HG02759 (cell line): ENCODE data around the gene ABCG2.
"Not testable (repeated sequence)": the region's sequence is repeated elsewhere in the genome, so short reads cannot be mapped to it uniquely, and the experiment has no call there.

Experiments used
- ATAC-seq: cut with Tn5 transposase; IDR thresholded peaks from one replicate; pipeline ENCODE4 v1.9.1; 2021; ENCODE audit warnings: mild to moderate bottlenecking, moderate library complexity; ENCODE audit not compliant: unreplicated experiment

The ABCG2 gene

DNA sequence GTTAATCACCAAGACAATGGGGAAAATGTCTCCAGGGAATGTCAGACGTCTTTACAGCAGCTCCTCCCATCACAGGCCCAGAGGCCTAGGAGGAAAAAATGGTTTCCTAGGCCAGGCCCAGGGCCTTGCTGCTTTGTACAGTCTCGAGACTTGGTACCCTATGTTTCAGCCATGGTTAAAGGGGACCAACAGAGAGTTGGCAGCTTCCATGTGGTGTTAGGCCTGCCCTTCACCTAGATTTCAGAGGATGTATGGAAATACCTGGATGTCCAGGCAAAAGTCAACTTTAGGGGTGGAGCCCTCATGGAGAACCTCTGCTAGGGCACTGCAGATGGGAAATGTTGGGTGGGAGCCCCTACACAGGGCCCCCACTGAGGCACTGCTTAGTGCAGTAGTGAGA, 38.5 kb downstream of the ABCG2 start:
- ATAC-seq, result no peak

DNA sequence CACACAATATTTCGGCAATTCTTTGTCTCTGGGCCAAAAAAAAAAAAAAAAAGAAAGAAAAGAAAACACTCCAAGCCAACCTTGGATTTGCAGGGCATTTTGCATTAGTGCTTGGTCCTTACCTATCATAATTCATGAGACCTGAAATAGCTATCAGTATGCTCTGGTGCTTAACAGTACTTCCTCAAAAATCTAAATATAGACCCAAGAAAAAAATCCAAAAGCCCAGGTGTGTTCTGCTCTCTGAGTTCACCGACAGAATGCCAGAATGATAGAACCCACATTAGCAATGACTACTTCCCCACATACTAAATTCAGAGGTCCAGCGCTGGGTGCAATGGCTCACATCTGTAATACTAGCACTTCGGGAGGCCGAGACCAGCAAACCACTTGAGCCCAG, 42.9 kb downstream of the ABCG2 start:
- no peak for ATAC-seq

DNA sequence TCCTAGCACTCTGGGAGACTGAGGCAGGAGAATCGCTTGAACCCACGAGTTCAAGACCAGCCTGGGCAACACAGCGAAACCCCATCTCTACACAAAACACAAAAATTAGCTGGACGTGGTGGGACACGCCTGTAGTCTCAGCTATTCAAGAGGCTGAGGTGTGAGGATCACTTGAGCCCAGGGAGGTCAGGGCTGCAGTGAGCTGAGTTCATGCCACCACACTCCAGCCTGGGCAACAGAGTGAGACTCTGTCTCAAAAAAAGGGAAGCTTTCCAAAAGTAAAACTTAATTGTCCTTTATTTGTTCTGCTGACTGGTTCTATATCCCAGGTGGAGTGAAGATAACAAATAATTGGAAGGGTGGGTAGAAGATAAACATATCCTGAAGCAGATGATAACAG, 45.6 kb downstream of the ABCG2 start:
- no peak for ATAC-seq

- no peak for ATAC-seq
Measured at GRCh38 chr4:88110826-88111225, 47.6 kb downstream of the ABCG2 start.

DNA sequence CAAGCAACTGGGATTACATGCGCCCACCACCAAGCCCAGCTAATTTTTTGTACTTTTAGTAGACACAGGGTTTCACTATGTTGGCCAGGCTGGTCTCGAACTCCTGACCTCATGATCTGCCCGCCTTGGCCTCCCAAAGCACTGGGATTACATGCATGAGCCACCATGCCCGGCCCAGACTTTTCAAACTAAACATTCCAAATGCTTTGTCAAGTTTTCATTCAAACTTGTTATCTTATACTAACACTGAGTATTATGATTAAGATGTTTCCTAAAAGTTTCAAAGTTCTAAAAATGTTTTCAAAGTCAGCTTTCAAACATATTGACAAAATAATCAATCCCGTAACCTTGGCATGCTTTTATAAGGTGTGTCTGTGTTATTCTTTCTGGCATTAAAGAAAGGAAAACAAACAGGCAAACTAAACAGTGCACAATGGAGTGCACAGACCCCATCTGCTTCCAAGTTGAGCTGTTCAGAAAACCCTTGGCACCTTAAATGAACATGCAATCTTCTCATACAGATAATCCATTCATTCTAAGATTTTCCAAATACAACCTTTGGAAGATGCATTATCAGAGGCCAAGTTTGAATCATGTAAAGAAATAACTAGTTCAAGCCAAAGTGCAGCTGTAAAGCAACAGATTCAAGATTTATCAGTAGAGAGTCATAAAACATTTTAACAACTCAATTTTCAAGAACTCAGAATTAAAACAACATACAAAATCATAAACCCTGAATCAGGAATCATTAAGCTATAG, 49.1 kb downstream of the ABCG2 start:
- ATAC-seq, result no peak

DNA sequence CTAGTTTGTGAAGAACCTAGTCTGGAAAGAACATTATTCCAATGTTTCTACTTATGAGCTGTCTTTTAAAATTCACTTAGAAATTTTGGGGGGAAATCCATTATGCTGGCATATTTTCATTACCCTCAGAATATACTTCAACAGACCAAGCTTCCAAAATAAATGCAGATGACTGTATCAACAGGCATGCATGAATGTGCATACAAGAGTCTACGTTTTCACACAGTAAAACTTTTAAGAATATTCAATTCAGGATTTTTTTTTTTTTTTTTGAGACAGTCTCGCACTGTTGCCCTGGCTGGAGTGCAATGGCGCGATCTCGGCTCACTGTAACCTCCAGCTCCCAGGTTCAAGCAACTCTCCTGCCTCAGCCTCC, 49.7 kb downstream of the ABCG2 start:
- ATAC-seq, result no peak

GRCh38 chr4:88108108-88108465, 50.4 kb downstream of the ABCG2 start:
- not testable (repeated sequence) for ATAC-seq

- no peak for ATAC-seq
Measured at GRCh38 chr4:88107406-88108107, 50.9 kb downstream of the ABCG2 start.

DNA sequence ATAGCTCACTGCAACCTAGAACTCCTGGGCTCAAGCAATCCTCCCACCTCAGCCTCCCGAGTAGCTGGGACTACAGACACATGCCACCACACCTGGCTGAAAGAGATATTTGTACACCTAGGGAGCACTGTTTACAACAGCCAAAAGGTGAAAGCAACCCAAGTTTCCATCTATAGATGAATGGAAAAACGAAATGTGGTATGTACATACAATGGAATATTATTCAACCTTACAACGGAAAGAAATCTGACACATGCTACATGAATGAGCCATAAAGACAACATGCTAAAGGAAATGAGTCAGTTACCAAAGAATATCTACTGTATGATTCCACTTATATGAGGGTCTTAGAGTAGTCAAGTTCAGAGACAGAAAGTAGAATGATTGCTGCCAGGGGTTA, 52.2 kb downstream of the ABCG2 start:
- no peak for ATAC-seq

DNA sequence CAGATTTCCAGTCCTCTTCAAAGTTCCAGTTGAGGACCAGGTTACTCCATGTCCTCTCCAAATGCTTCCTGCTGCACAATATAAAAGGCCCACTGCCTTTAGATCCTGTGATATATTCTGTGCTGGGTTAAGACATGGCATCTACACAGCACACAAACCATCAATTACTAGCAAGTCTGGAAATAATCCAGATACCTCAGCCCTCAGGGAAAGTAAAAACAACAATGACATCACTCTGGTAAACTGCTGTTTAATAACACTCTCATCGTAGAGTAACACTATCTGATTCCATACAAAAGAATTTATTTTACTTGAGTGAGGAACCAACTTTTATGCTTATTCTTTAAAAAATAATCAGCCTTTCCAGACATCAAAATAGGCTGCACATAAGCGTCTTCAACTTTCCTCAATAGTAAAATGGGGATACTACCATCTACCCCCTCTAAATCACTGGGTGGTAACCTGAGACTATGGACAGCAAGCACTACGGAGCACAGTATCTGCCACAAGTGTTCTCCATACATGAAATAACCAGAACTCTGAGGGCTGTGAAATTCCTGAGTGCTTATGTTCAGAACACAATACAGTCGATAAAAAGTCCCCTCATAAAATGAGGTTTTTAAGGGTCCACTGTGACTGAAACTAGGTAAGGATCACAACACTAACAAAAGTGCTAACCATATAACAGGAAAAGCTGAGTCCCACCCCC, 53.4 kb downstream of the ABCG2 start:
- no peak for ATAC-seq

- ATAC-seq, result no peak
Measured at GRCh38 chr4:88102026-88102425, 56.4 kb downstream of the ABCG2 start.

GRCh38 chr4:88101165-88101564, 57.3 kb downstream of the ABCG2 start:
- ATAC-seq, result no peak

DNA sequence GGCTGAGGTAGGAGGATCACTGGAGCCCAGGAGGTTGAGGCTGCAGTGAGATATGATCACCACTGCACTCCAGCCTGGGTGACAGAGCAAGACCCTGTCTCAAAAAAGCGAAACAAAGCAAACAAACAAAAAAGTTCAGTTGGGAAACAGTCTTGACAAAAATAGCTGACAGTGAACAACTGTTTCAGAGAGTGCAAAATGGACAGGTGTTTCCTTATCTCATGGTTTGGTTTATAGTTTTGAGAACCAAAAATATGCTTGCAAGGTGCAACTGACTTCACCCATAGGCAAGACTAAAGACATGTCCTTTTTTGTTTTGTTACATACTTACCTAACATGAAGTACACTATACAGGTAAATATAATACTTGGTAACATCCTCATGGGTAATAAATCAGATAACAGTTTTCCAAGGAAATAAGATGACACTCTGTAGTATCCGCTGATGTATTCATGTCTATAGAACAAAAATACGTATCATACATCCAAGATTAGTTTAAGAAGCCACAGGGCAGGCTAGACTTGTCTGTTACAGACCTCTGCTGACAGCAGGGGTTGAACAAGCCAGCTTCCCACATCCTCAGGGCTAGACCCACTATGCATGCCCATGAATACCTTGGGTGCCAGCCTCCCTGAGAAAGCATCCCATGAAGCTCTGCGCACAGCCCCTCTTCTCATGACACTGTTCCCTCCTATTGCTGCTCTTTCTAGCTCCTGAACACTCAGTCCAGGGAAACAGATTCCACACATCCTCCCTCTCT, 59.3 kb downstream of the ABCG2 start:
- ATAC-seq, result no peak

DNA sequence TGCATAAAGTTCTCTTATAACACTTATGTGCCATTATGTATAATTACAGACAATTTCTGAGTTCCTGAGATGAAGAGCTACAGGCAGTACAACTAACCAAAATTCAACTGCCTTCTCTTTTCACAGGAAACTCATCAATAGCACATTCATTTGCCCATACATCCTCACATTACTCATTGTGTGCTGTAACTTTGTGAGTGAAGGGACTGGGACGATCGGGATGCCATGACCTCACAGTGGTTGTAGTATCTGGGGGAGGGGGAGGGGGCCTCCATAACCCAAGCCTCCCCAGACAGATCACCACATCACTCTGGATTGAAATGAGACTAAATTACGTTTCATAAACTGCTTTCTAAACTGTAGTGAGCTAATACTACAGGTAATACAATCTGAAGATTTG, 60.7 kb downstream of the ABCG2 start:
- ATAC-seq, result no peak

DNA sequence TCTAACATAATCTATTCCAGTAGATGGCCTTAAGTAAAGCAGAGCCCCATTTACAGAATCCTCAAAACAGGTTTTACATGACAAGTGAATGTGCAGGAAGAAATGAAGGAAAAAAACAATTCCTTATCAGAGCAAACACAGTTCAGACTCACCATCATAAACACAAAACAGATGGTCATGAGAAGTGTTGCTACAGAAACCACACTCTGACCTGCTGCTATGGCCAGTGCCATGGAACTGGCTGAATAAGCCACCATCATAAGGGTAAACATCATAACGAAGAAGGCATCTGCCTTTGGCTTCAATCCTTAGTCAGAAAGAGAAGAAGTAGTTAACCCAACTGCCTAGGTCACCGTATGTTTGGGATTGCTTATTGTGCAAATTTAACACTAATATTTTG, 61.1 kb downstream of the ABCG2 start:
- ATAC-seq, result no peak

GRCh38 chr4:88093874-88094273, 64.6 kb downstream of the ABCG2 start:
- no peak for ATAC-seq

- no peak for ATAC-seq
Measured at GRCh38 chr4:88091378-88091777, 67.1 kb downstream of the ABCG2 start.

DNA sequence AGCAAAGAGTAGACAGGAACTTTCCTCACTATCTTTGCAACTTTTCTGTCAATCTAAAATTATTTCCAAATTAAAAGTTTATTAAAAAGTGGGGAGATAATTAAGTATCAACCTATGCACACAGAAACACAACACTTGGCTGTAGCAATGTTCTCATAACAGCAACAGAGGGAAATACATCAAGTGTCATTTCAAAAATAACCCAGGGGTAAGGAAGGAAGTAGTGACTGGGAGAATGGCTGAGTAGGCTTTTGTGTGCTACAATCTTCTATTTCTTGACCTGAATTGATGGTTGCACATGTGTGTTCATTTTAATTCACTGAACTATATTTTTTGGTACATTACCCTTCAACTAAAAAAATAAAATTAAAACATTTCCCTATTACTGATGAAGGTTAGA, 67.5 kb downstream of the ABCG2 start:
- no peak for ATAC-seq

GRCh38 chr4:88087004-88087403, 71.4 kb downstream of the ABCG2 start:
- ATAC-seq, result no peak

DNA sequence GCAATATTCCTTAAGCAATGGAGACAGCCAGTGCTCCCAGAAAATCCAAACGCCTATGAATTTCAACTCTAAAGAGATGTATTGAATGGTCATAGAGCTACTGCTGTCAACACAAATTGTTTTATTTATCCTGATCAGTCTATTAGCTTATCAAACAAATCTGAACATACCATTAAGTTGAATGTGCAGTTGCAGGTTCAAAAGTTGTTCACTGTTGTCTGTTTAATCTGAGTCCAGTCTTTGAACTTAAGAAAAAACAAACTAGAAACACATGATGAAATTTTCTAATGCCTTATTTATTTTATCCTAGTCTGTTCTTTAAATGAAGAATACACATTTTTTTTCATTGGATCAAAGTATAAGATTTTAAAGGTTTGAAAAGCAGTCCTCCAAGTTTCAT, 77.8 kb downstream of the ABCG2 start:
- no peak for ATAC-seq

DNA sequence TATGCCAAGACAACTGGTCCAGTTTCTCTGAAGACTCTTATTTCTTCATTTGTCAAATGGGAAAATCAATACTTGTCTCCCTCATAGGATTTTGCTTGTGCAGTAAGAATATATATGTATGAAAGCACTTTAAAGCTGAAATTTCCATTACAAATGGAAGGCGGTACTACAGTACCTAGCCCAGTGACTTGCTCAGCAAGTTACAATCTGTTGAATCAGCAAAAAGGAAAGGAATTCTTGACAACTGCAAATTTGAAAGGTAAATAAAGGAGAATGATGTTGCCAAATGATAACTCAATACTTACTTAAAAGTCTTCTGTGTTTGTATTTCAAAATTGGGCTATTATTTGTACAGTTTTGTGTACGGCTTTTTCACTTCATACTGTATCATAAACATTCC, 79.9 kb downstream of the ABCG2 start:
- ATAC-seq, result no peak
